Measurements from ENCODE around the gene MAP7D1. TPM values are rescaled to one million over a fixed set of nuclear protein-coding genes. Genes with fewer than 3 reads are reported as not detected.
A peak's percentile ranks its signal among the peaks of the same experiment; 100 is the strongest.

MAP7D1 gene
- total and polyA plus RNA-seq, 2 of the 13 experiments (the other 11 are each of a cell fraction or from before 2014, with no cell fraction given) = 5.6 to 7.2 TPM

- TF ChIP-seq SRSF4 (IDR thresholded peaks at IDR 0.05; ENCODE audit: low read depth, low read length, poor library complexity, severe bottlenecking) (no peak), ZFP36L2 (CRISPR knock-in tag; IDR thresholded peaks at IDR 0.05) (no peak), PHF8 (CRISPR knock-in tag; IDR thresholded peaks at IDR 0.05) (peak; percentile 90), MAF1 (CRISPR knock-in tag; IDR thresholded peaks at IDR 0.05; ENCODE audit: borderline replicate concordance) (no peak), KAT7 (CRISPR knock-in tag; IDR thresholded peaks at IDR 0.05; ENCODE audit: borderline replicate concordance) (no peak), CTCF (CRISPR knock-in tag; IDR thresholded peaks at IDR 0.05) (peak; percentile 27; the same call in 1 of the 2 replicates), KLF15 (CRISPR knock-in tag; IDR thresholded peaks at IDR 0.05; ENCODE audit: borderline replicate concordance) (no peak), MIER3 (CRISPR knock-in tag; IDR thresholded peaks at IDR 0.05; ENCODE audit: borderline replicate concordance) (peak; percentile 67), GABPB1 (CRISPR knock-in tag; IDR thresholded peaks at IDR 0.05) (peak; percentile 94), ZNF629 (CRISPR knock-in tag; conservative IDR thresholded peaks at IDR 0.05) (0 out of 2 replicates have a peak, but pooled peaks have one; percentile 3), SAP130 (CRISPR knock-in tag; IDR thresholded peaks at IDR 0.05; ENCODE audit: low read depth) (peak; percentile 90), DMTF1 (CRISPR knock-in tag; IDR thresholded peaks at IDR 0.05) (no peak), ISX (CRISPR knock-in tag; conservative IDR thresholded peaks at IDR 0.05) (no peak), ZSCAN12 (CRISPR knock-in tag; IDR thresholded peaks at IDR 0.05) (no peak), NRL (CRISPR knock-in tag; IDR thresholded peaks at IDR 0.05; ENCODE audit: borderline replicate concordance) (peak; percentile 85; the same call in 1 of the 2 replicates), HCFC1 (IDR thresholded peaks at IDR 0.05; ENCODE audit: low read depth, low read length) (peak; percentile 98), RORA (CRISPR knock-in tag; IDR thresholded peaks at IDR 0.05) (no peak), ZNF10 (CRISPR knock-in tag; IDR thresholded peaks at IDR 0.05; ENCODE audit: borderline replicate concordance, low read depth) (no peak)
- TF ChIP-seq, protein P1, sequence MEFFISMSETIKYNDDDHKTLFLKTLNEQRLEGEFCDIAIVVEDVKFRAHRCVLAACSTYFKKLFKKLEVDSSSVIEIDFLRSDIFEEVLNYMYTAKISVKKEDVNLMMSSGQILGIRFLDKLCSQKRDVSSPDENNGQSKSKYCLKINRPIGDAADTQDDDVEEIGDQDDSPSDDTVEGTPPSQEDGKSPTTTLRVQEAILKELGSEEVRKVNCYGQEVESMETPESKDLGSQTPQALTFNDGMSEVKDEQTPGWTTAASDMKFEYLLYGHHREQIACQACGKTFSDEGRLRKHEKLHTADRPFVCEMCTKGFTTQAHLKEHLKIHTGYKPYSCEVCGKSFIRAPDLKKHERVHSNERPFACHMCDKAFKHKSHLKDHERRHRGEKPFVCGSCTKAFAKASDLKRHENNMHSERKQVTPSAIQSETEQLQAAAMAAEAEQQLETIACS (CRISPR knock-in tag; IDR thresholded peaks at IDR 0.05) = no peak
- TF ChIP-seq, protein P2, sequence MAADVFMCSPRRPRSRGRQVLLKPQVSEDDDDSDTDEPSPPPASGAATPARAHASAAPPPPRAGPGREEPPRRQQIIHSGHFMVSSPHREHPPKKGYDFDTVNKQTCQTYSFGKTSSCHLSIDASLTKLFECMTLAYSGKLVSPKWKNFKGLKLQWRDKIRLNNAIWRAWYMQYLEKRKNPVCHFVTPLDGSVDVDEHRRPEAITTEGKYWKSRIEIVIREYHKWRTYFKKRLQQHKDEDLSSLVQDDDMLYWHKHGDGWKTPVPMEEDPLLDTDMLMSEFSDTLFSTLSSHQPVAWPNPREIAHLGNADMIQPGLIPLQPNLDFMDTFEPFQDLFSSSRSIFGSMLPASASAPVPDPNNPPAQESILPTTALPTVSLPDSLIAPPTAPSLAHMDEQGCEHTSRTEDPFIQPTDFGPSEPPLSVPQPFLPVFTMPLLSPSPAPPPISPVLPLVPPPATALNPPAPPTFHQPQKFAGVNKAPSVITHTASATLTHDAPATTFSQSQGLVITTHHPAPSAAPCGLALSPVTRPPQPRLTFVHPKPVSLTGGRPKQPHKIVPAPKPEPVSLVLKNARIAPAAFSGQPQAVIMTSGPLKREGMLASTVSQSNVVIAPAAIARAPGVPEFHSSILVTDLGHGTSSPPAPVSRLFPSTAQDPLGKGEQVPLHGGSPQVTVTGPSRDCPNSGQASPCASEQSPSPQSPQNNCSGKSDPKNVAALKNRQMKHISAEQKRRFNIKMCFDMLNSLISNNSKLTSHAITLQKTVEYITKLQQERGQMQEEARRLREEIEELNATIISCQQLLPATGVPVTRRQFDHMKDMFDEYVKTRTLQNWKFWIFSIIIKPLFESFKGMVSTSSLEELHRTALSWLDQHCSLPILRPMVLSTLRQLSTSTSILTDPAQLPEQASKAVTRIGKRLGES (CRISPR knock-in tag; IDR thresholded peaks at IDR 0.05; ENCODE audit: borderline replicate concordance) = no peak
- TF ChIP-seq, protein P3, sequence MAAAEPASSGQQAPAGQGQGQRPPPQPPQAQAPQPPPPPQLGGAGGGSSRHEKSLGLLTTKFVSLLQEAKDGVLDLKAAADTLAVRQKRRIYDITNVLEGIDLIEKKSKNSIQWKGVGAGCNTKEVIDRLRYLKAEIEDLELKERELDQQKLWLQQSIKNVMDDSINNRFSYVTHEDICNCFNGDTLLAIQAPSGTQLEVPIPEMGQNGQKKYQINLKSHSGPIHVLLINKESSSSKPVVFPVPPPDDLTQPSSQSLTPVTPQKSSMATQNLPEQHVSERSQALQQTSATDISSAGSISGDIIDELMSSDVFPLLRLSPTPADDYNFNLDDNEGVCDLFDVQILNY (CRISPR knock-in tag; conservative IDR thresholded peaks at IDR 0.05) = peak; percentile 51; the same call in 1 of the 2 replicates
Measured at GRCh38 chr1:36223996-36224536, 68.1 kb downstream of the MAP7D1 start, which contains the start of gene THRAP3 (continued).
